GM18951 (cell line): ENCODE results near the gene HIPK3.

Source experiments
- POLR2A ChIP-seq: IDR thresholded peaks from 4 replicates; pipeline ENCODE4 v1.6.1; 2011; ENCODE audit warnings: mild to moderate bottlenecking; ENCODE audit not compliant: insufficient read length, insufficient read depth; ENCODE audit errors: extremely low read depth
- in situ Hi-C: fragments of 300-500 bp; cut with MboI; formaldehyde crosslinking; loops from one replicate; pipeline ENCODE4 v1.12.0; 2022; ENCODE audit warnings: low sequenced_read_pairs, mixed read lengths, inconsistent platforms; ENCODE audit not compliant: unreplicated experiment

Gene HIPK3

GRCh38 chr11:33324302-33324985, 67.3 kb downstream of the HIPK3 start:
- in situ Hi-C loops: loop anchor here (10.0 kb wide), 1 partner anchor 160 kb away; the partner anchor contains the start of gene CSTF3
- TF ChIP-seq POLR2A: no peak

- in situ Hi-C loops: loop anchor here (10.0 kb wide), 1 partner anchor 161 kb away; the partner anchor contains the start of gene CSTF3
Measured at GRCh38 chr11:33325451-33325850, 68.3 kb downstream of the HIPK3 start.

GRCh38 chr11:33329705-33330329, 72.6 kb downstream of the HIPK3 start:
- in situ Hi-C loops: loop anchor here (10.0 kb wide), 1 partner anchor 165 kb away; the partner anchor contains the start of gene CSTF3
- TF ChIP-seq POLR2A: no peak

More at GRCh38 chr11:33325451-33325850, 68.3 kb downstream of the HIPK3 start:
- no peak for TF ChIP-seq POLR2A

- no peak for TF ChIP-seq POLR2A
- in situ Hi-C loops: no loop called here
Measured at GRCh38 chr11:33333816-33334215, 76.6 kb downstream of the HIPK3 start.

GRCh38 chr11:33334627-33335026, 77.4 kb downstream of the HIPK3 start:
- TF ChIP-seq POLR2A: no peak
- in situ Hi-C loops: no loop called here

- in situ Hi-C loops: no loop called here
- TF ChIP-seq POLR2A: no peak
Measured at GRCh38 chr11:33339247-33339646, 82.1 kb downstream of the HIPK3 start.

- TF ChIP-seq POLR2A: no peak
- in situ Hi-C loops: no loop called here
Measured at GRCh38 chr11:33344611-33345010, 87.4 kb downstream of the HIPK3 start.

GRCh38 chr11:33347490-33348125, 90.4 kb downstream of the HIPK3 start:
- in situ Hi-C loops: no loop called here

GRCh38 chr11:33350287-33350686, 93.1 kb downstream of the HIPK3 start:
- TF ChIP-seq POLR2A: no peak
- in situ Hi-C loops: no loop called here

More at GRCh38 chr11:33347490-33348125, 90.4 kb downstream of the HIPK3 start:
- TF ChIP-seq POLR2A: no peak

- in situ Hi-C loops: no loop called here
Measured at GRCh38 chr11:33358150-33358831, 101.1 kb downstream of the HIPK3 start.

GRCh38 chr11:33360642-33361041, 103.5 kb downstream of the HIPK3 start:
- in situ Hi-C loops: loop anchor here (5.0 kb wide), 1 partner anchor 327 kb away; no protein-coding TSS in a partner anchor
- TF ChIP-seq POLR2A: no peak

More at GRCh38 chr11:33358150-33358831, 101.1 kb downstream of the HIPK3 start:
- no peak for TF ChIP-seq POLR2A

- in situ Hi-C loops: loop anchor here (5.0 kb wide), 1 partner anchor 325 kb away; no protein-coding TSS in a partner anchor
- no peak for TF ChIP-seq POLR2A
Measured at GRCh38 chr11:33362051-33362910, 105.1 kb downstream of the HIPK3 start.
